Measurements from ENCODE around the gene HNRNPM.

GRCh38 chr19:8466018-8466417 is 21.2 kb downstream of the HNRNPM start:
- TF ChIP-seq CTCF (IDR thresholded peaks at IDR 0.05), result no peak
- TF ChIP-seq POLR2A (IDR thresholded peaks at IDR 0.05), result no peak
